WTC11 (cell line): ENCODE measurements around the gene HBA2.
"Not testable (repeated sequence)": the region's sequence is repeated elsewhere in the genome, so short reads cannot be mapped to it uniquely, and the experiment has no call there.

Source experiments
- ATF1 ChIP-seq: sonication (generic); formaldehyde crosslinking; IDR thresholded peaks from 2 replicates; pipeline ENCODE4 v1.8.1; 2023; ENCODE audit warnings: mild to moderate bottlenecking, moderate library complexity, missing genetic modification reagents
- CREB1 ChIP-seq: sonication (generic); formaldehyde crosslinking; IDR thresholded peaks from 2 replicates; pipeline ENCODE4 v1.8.0; 2023; ENCODE audit warnings: mild to moderate bottlenecking, missing genetic modification reagents
- FOXK1 ChIP-seq: sonication (generic); formaldehyde crosslinking; IDR thresholded peaks from 2 replicates; pipeline ENCODE4 v1.8.0; 2022; ENCODE audit warnings: mild to moderate bottlenecking, moderate library complexity, missing genetic modification reagents
- KAT7 ChIP-seq: sonication (generic); formaldehyde crosslinking; IDR thresholded peaks from 2 replicates; pipeline ENCODE4 v1.8.1; 2023; ENCODE audit warnings: missing genetic modification reagents, mild to moderate bottlenecking, borderline replicate concordance
- NR2C2 ChIP-seq: sonication (generic); formaldehyde crosslinking; IDR thresholded peaks from 2 replicates; pipeline ENCODE4 v1.8.0; 2022; ENCODE audit warnings: mild to moderate bottlenecking, missing genetic modification reagents
- TF ChIP-seq, protein P1 (sequence below): fragments of 200-600 bp; IDR thresholded peaks from 2 replicates; pipeline ENCODE4 v1.8.0; 2022; ENCODE audit warnings: antibody characterized with exemption
- TF ChIP-seq, protein P2 (sequence below): sonication (generic); formaldehyde crosslinking; IDR thresholded peaks from 2 replicates; pipeline ENCODE4 v1.8.1; 2023; ENCODE audit warnings: mild to moderate bottlenecking, missing genetic modification reagents, moderate library complexity
- TF ChIP-seq, protein P3 (sequence below): sonication (generic); formaldehyde crosslinking; IDR thresholded peaks from 2 replicates; pipeline ENCODE4 v1.8.0; 2023; ENCODE audit warnings: mild to moderate bottlenecking, missing genetic modification reagents
- TF ChIP-seq, protein P4 (sequence below): sonication (generic); formaldehyde crosslinking; IDR thresholded peaks from 2 replicates; pipeline ENCODE4 v1.8.1; 2022; ENCODE audit warnings: low read depth, mild to moderate bottlenecking, moderate library complexity, missing genetic modification reagents, borderline replicate concordance

DNA sequence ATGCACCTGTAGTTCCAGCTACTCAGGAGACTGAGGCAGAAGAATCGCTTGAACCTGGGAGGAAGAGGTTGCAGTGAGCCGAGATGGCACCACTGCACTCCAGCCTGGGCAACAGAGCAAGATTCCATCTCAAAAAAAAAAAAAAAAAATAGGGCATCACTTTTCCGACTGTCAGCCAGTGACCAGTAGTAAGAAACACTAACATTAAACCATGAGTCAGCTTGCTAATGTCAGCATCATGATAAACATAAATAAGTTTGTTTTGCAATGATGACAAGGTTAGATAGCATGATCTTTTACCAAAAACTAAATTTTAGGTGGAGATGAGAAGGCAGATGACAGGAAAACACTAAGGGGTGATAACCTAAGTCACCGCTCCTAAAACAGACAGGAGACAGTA lies 36.7 kb downstream of the HBA2 start:
- TF ChIP-seq, protein P1, sequence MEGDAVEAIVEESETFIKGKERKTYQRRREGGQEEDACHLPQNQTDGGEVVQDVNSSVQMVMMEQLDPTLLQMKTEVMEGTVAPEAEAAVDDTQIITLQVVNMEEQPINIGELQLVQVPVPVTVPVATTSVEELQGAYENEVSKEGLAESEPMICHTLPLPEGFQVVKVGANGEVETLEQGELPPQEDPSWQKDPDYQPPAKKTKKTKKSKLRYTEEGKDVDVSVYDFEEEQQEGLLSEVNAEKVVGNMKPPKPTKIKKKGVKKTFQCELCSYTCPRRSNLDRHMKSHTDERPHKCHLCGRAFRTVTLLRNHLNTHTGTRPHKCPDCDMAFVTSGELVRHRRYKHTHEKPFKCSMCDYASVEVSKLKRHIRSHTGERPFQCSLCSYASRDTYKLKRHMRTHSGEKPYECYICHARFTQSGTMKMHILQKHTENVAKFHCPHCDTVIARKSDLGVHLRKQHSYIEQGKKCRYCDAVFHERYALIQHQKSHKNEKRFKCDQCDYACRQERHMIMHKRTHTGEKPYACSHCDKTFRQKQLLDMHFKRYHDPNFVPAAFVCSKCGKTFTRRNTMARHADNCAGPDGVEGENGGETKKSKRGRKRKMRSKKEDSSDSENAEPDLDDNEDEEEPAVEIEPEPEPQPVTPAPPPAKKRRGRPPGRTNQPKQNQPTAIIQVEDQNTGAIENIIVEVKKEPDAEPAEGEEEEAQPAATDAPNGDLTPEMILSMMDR: not testable (repeated sequence)
- TF ChIP-seq ATF1; KAT7; FOXK1 (CRISPR knock-in tag); CREB1 (CRISPR knock-in tag); NR2C2: not testable (repeated sequence)
- TF ChIP-seq, protein P2, sequence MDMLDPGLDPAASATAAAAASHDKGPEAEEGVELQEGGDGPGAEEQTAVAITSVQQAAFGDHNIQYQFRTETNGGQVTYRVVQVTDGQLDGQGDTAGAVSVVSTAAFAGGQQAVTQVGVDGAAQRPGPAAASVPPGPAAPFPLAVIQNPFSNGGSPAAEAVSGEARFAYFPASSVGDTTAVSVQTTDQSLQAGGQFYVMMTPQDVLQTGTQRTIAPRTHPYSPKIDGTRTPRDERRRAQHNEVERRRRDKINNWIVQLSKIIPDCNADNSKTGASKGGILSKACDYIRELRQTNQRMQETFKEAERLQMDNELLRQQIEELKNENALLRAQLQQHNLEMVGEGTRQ: not testable (repeated sequence)
- TF ChIP-seq, protein P3, sequence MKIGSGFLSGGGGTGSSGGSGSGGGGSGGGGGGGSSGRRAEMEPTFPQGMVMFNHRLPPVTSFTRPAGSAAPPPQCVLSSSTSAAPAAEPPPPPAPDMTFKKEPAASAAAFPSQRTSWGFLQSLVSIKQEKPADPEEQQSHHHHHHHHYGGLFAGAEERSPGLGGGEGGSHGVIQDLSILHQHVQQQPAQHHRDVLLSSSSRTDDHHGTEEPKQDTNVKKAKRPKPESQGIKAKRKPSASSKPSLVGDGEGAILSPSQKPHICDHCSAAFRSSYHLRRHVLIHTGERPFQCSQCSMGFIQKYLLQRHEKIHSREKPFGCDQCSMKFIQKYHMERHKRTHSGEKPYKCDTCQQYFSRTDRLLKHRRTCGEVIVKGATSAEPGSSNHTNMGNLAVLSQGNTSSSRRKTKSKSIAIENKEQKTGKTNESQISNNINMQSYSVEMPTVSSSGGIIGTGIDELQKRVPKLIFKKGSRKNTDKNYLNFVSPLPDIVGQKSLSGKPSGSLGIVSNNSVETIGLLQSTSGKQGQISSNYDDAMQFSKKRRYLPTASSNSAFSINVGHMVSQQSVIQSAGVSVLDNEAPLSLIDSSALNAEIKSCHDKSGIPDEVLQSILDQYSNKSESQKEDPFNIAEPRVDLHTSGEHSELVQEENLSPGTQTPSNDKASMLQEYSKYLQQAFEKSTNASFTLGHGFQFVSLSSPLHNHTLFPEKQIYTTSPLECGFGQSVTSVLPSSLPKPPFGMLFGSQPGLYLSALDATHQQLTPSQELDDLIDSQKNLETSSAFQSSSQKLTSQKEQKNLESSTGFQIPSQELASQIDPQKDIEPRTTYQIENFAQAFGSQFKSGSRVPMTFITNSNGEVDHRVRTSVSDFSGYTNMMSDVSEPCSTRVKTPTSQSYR (CRISPR knock-in tag): not testable (repeated sequence)
- TF ChIP-seq, protein P4, sequence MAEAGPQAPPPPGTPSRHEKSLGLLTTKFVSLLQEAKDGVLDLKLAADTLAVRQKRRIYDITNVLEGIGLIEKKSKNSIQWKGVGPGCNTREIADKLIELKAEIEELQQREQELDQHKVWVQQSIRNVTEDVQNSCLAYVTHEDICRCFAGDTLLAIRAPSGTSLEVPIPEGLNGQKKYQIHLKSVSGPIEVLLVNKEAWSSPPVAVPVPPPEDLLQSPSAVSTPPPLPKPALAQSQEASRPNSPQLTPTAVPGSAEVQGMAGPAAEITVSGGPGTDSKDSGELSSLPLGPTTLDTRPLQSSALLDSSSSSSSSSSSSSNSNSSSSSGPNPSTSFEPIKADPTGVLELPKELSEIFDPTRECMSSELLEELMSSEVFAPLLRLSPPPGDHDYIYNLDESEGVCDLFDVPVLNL (CRISPR knock-in tag): not testable (repeated sequence)
